Esophagus muscularis mucosa (tissue), 4 donors: Measurements from ENCODE around the gene TSPAN5.

Experiments used
- EP300 ChIP-seq: sonication (generic); formaldehyde crosslinking; IDR thresholded peaks from one replicate; pipeline ENCODE4 v1.6.1; 2017; ENCODE audit warnings: antibody characterized with exemption
- POLR2A ChIP-seq: fragments of 450-650 bp; IDR thresholded peaks from one replicate; pipeline ENCODE4 v1.6.1; 2017; ENCODE audit warnings: antibody characterized with exemption, moderate library complexity, mild to moderate bottlenecking, low read depth
- TF ChIP-seq, protein P1 (sequence below), 3 experiments: fragments of 200-600 bp in 2 of 3; fragments of 450-650 bp in 1 of 3; sonication (generic) in 2 of 3; IDR thresholded peaks; one replicate each; pipeline ENCODE4 v1.5.1; 2017 to 2019; ENCODE audit warnings: antibody characterized with exemption in 3 of 3, mild to moderate bottlenecking in 2 of 3, moderate library complexity in 1 of 3

DNA sequence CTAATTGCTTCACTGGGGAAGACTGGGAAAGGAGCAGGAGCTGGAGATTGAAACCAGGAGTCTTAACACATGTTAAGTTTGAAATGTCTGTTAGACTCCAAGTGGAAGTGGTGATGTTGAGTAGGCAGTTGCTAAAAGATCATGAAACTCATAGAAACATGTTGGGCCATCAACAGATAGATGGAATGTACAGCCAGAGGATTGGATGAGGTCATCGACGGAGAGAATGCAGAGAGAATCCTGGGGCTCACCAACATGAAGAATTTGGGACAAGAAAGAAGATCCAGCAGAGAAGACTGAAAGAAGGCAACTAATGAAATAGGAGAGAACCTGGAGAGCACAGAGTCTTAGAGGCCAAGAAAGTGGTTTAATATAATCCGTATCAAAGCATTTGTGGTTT is 19.4 kb upstream of the TSPAN5 start:
- TF ChIP-seq, protein P1, sequence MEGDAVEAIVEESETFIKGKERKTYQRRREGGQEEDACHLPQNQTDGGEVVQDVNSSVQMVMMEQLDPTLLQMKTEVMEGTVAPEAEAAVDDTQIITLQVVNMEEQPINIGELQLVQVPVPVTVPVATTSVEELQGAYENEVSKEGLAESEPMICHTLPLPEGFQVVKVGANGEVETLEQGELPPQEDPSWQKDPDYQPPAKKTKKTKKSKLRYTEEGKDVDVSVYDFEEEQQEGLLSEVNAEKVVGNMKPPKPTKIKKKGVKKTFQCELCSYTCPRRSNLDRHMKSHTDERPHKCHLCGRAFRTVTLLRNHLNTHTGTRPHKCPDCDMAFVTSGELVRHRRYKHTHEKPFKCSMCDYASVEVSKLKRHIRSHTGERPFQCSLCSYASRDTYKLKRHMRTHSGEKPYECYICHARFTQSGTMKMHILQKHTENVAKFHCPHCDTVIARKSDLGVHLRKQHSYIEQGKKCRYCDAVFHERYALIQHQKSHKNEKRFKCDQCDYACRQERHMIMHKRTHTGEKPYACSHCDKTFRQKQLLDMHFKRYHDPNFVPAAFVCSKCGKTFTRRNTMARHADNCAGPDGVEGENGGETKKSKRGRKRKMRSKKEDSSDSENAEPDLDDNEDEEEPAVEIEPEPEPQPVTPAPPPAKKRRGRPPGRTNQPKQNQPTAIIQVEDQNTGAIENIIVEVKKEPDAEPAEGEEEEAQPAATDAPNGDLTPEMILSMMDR (IDR thresholded peaks at IDR 0.05), result no peak
- TF ChIP-seq EP300 (no peak), POLR2A (no peak)
